Measurements from ENCODE around the gene TOP1. TPM values are rescaled to one million over a fixed set of nuclear protein-coding genes. Genes with fewer than 3 reads are reported as not detected.

Gene TOP1
- total RNA-seq, 4 donors from 2014 or later, result 9.4 to 13.6 (median 12.2) TPM

- intact Hi-C loops (cut with DNase I; ENCODE audit: low total_unique reads) (no loop called here), in situ Hi-C loops (cut with MboI; ENCODE audit: low sequenced_read_pairs in 4 of 4) (no loop called here)
- Histone ChIP-seq H3K36me3 (no peaks in the 10 kb centered on the region), H3K4me1 (peaks cover 77 to 90% of the 10 kb centered on the region in 2 donors), H3K27ac (peak overlapping the region; percentile 69 to 99 (median 94)), H3K27me3 (no peaks in the 10 kb centered on the region), H3K9me3 (no peaks in the 10 kb centered on the region), H3K4me3 (no peak overlapping the region)
- DNase-seq, result no peak
- ATAC-seq, result no peak
- TF ChIP-seq CTCF (IDR thresholded peaks at IDR 0.05 in 4 of 5, conservative IDR thresholded peaks at IDR 0.05 in 1 of 5) (no peak), POLR2A (IDR thresholded peaks at IDR 0.05) (no peak)
Measured at GRCh38 chr20:41148942-41149341, 120.3 kb downstream of the TOP1 start.

- no peak overlapping the region for H3K4me3 ChIP-seq
- H3K27me3 ChIP-seq, result no peaks in the 10 kb centered on the region
- TF ChIP-seq CTCF (IDR thresholded peaks at IDR 0.05 in 4 of 5, conservative IDR thresholded peaks at IDR 0.05 in 1 of 5) (no peak), POLR2A (IDR thresholded peaks at IDR 0.05) (no peak)
- H3K9me3 ChIP-seq, result no peaks in the 10 kb centered on the region
- H3K36me3 ChIP-seq, result no peaks in the 10 kb centered on the region
- H3K27ac ChIP-seq, result peak overlapping the region in 3 of 4 donors; percentile 55 to 99 (median 97)
- intact Hi-C loops (cut with DNase I; ENCODE audit: low total_unique reads), result no loop called here
- in situ Hi-C loops (cut with MboI; ENCODE audit: low sequenced_read_pairs in 4 of 4), result no loop called here
- H3K4me1 ChIP-seq, result peaks cover 81 to 91% of the 10 kb centered on the region in 2 donors
- DNase-seq (no peak), ATAC-seq (no peak)
Measured at GRCh38 chr20:41150664-41151063, 122.0 kb downstream of the TOP1 start.

GRCh38 chr20:41151134-41151869 is 122.7 kb downstream of the TOP1 start:
- intact Hi-C loops (cut with DNase I; ENCODE audit: low total_unique reads), result no loop called here

GRCh38 chr20:41152108-41152757 is 123.6 kb downstream of the TOP1 start:
- Histone ChIP-seq H3K4me1 (peaks cover 73 to 87% of the 10 kb centered on the region in 2 donors), H3K4me3 (no peak overlapping the region), H3K9me3 (no peaks in the 10 kb centered on the region), H3K27me3 (no peaks in the 10 kb centered on the region), H3K36me3 (no peaks in the 10 kb centered on the region), H3K27ac (peak overlapping the region; percentile 48 to 99 (median 58))
- DNase-seq (no peak), ATAC-seq (no peak)
- intact Hi-C loops (cut with DNase I; ENCODE audit: low total_unique reads), result no loop called here
- in situ Hi-C loops (cut with MboI; ENCODE audit: low sequenced_read_pairs in 4 of 4), result no loop called here
- no peak for TF ChIP-seq CTCF (IDR thresholded peaks at IDR 0.05 in 4 of 5, conservative IDR thresholded peaks at IDR 0.05 in 1 of 5)
- no peak for TF ChIP-seq POLR2A (IDR thresholded peaks at IDR 0.05)

More at GRCh38 chr20:41151134-41151869, 122.7 kb downstream of the TOP1 start:
- ATAC-seq, result no peak
- in situ Hi-C loops (cut with MboI; ENCODE audit: low sequenced_read_pairs in 4 of 4), result no loop called here
- H3K36me3 ChIP-seq, result no peaks in the 10 kb centered on the region
- no peak overlapping the region for H3K4me3 ChIP-seq
- peak overlapping the region; percentile 1 to 99 (median 44) for H3K27ac ChIP-seq
- no peaks in the 10 kb centered on the region for H3K9me3 ChIP-seq
- H3K27me3 ChIP-seq, result no peaks in the 10 kb centered on the region
- TF ChIP-seq POLR2A (IDR thresholded peaks at IDR 0.05), result no peak
- no peak for TF ChIP-seq CTCF (IDR thresholded peaks at IDR 0.05 in 4 of 5, conservative IDR thresholded peaks at IDR 0.05 in 1 of 5)
- peaks cover 81 to 91% of the 10 kb centered on the region in 2 donors for H3K4me1 ChIP-seq
- DNase-seq, result no peak
